ENCODE data around the gene MCTP1. TPM values are rescaled to one million over a fixed set of nuclear protein-coding genes. Genes with fewer than 3 reads are reported as not detected.

Gene MCTP1
- total RNA-seq, 2 donors from 2014 or later, result 4.6 to 7.0 TPM

- no peak for DNase-seq
- ATAC-seq, result no peak
- intact Hi-C loops (cut with DNase I, micrococcal nuclease), result no loop called here
These were observed 466.0 kb downstream of the MCTP1 start for GRCh38 chr5:94818904-94819303.

- intact Hi-C loops (cut with DNase I, micrococcal nuclease), result no loop called here
- ATAC-seq (no peak), DNase-seq (no peak)
These were observed 469.4 kb downstream of the MCTP1 start for GRCh38 chr5:94815313-94816039.

GRCh38 chr5:94812232-94812631, 472.7 kb downstream of the MCTP1 start:
- ATAC-seq (no peak), DNase-seq (no peak)
- intact Hi-C loops (cut with DNase I, micrococcal nuclease), result no loop called here

GRCh38 chr5:94811331-94811730, 473.6 kb downstream of the MCTP1 start:
- DNase-seq, result no peak
- no peak for ATAC-seq
- intact Hi-C loops (cut with DNase I, micrococcal nuclease), result no loop called here

GRCh38 chr5:94810877-94811276, 474.0 kb downstream of the MCTP1 start:
- no peak for DNase-seq
- no peak for ATAC-seq

GRCh38 chr5:94810281-94810680, 474.6 kb downstream of the MCTP1 start:
- intact Hi-C loops (cut with DNase I, micrococcal nuclease), result no loop called here
- DNase-seq (no peak), ATAC-seq (no peak)

More at GRCh38 chr5:94810877-94811276, 474.0 kb downstream of the MCTP1 start:
- intact Hi-C loops (cut with DNase I, micrococcal nuclease), result no loop called here

- ATAC-seq (no peak), DNase-seq (no peak)
- intact Hi-C loops (cut with DNase I, micrococcal nuclease), result no loop called here
These were observed 476.4 kb downstream of the MCTP1 start for GRCh38 chr5:94808497-94808896.

- no peak for DNase-seq
- intact Hi-C loops (cut with DNase I, micrococcal nuclease), result no loop called here
- ATAC-seq, result no peak
These were observed 476.9 kb downstream of the MCTP1 start for GRCh38 chr5:94807985-94808384.

GRCh38 chr5:94802450-94802849, 482.4 kb downstream of the MCTP1 start:
- DNase-seq, result no peak
- intact Hi-C loops (cut with DNase I, micrococcal nuclease), result no loop called here
- no peak for ATAC-seq

GRCh38 chr5:94796586-94796985, 488.3 kb downstream of the MCTP1 start:
- DNase-seq (no peak), ATAC-seq (no peak)
- intact Hi-C loops (cut with DNase I, micrococcal nuclease), result no loop called here

GRCh38 chr5:94793816-94794198, 491.1 kb downstream of the MCTP1 start:
- intact Hi-C loops (cut with DNase I, micrococcal nuclease), result no loop called here
- DNase-seq (no peak), ATAC-seq (no peak)

- ATAC-seq (no peak), DNase-seq (no peak)
- intact Hi-C loops (cut with DNase I, micrococcal nuclease), result no loop called here
These were observed 491.6 kb downstream of the MCTP1 start for GRCh38 chr5:94793113-94793815.

- DNase-seq, result peak in 1 of 2 donors; percentile 4
- intact Hi-C loops (cut with DNase I, micrococcal nuclease), result no loop called here
- ATAC-seq, result no peak
These were observed 493.1 kb downstream of the MCTP1 start for GRCh38 chr5:94791829-94792228.

GRCh38 chr5:94788527-94788926, 496.4 kb downstream of the MCTP1 start:
- no peak for DNase-seq
- intact Hi-C loops (cut with DNase I, micrococcal nuclease), result no loop called here
- no peak for ATAC-seq

- intact Hi-C loops (cut with DNase I, micrococcal nuclease), result no loop called here
- no peak for DNase-seq
- no peak for ATAC-seq
These were observed 500.1 kb downstream of the MCTP1 start for GRCh38 chr5:94784536-94785505.

GRCh38 chr5:94782383-94782782, 502.5 kb downstream of the MCTP1 start:
- ATAC-seq, result no peak
- intact Hi-C loops (cut with DNase I, micrococcal nuclease), result no loop called here
- DNase-seq, result no peak

- no peak for DNase-seq
- intact Hi-C loops (cut with DNase I, micrococcal nuclease), result no loop called here
These were observed 505.2 kb downstream of the MCTP1 start for GRCh38 chr5:94779684-94780083.

GRCh38 chr5:94778732-94779131, 506.2 kb downstream of the MCTP1 start:
- no peak for ATAC-seq
- intact Hi-C loops (cut with DNase I, micrococcal nuclease), result no loop called here
- DNase-seq, result no peak

More at GRCh38 chr5:94779684-94780083, 505.2 kb downstream of the MCTP1 start:
- no peak for ATAC-seq

- intact Hi-C loops (cut with DNase I, micrococcal nuclease), result no loop called here
- DNase-seq, result no peak
- no peak for ATAC-seq
These were observed 506.6 kb downstream of the MCTP1 start for GRCh38 chr5:94778299-94778698.
